Testis (tissue), 3 donors: ENCODE results near the gene NTM. TPM values are rescaled to one million over a fixed set of nuclear protein-coding genes. Genes with fewer than 3 reads are reported as not detected.

Source experiments
- DNase-seq: peaks from one replicate; pipeline ENCODE4 v3.0.0-alpha.2; 2019
- H3K27ac ChIP-seq, 2 donors: fragments of 200-600 bp; sonication (generic); one replicate each; pipeline ENCODE4 v1.5.1; 2019
- H3K27me3 ChIP-seq: fragments of 200-600 bp; sonication (generic); one replicate; pipeline ENCODE4 v1.5.1; 2019
- H3K36me3 ChIP-seq: fragments of 200-600 bp; sonication (generic); one replicate; pipeline ENCODE4 v1.5.1; 2017; ENCODE audit warnings: low read depth; ENCODE audit errors: missing control alignments
- H3K4me1 ChIP-seq: fragments of 200-600 bp; sonication (generic); one replicate; pipeline ENCODE4 v1.5.1; 2019
- H3K4me3 ChIP-seq, 2 donors: fragments of 200-600 bp; sonication (generic); one replicate each; pipeline ENCODE4 v1.5.1; 2017 to 2019
- H3K9me3 ChIP-seq: fragments of 200-600 bp; sonication (generic); one replicate; pipeline ENCODE4 v1.5.1; 2017
- POLR2A ChIP-seq: fragments of 450-650 bp; IDR thresholded peaks from one replicate; pipeline ENCODE4 v1.6.1; 2017; ENCODE audit warnings: antibody characterized with exemption, mild to moderate bottlenecking, moderate library complexity
- WGBS, 2 donors: methylation state at CpG; one replicate each; pipeline ENCODE4 v1.1.5; 2018; 5-methylcytosine and 5-hydroxymethylcytosine counted together
- intact Hi-C: fragments of 100-400 bp; cut with DNase I; formaldehyde crosslinking; loops from one replicate; pipeline ENCODE4 v1.15.1; 2023; ENCODE audit warnings: low total_unique reads
- polyA plus RNA-seq: library from polyadenylated mRNA; stranded (reverse); fragments of 350-450 nt; fragmentation: Illumina TruSeq; extraction: RNeasy Lipid Tissue Mini Kit (QIAGEN cat#74804); gene quantifications from one replicate; pipeline ENCODE4 v1.2.3, GENCODE V29; 2014; ENCODE audit warnings: low read depth, low replicate concordance; ENCODE audit not compliant: insufficient read depth
- total RNA-seq, 2 donors: library from RNA; depleted of rRNA; stranded (reverse); fragments of >200 nt; gene quantifications; one replicate each; pipeline ENCODE4 v1.2.3, GENCODE V29; 2016
- TF ChIP-seq, protein P1 (sequence below), 3 experiments: fragments of 450-650 bp in 2 of 3; fragments of 200-600 bp in 1 of 3; sonication (generic) in 1 of 3; IDR thresholded peaks; one replicate each; pipeline ENCODE4 v1.5.1; 2016 to 2019; ENCODE audit warnings: antibody characterized with exemption in 3 of 3, mild to moderate bottlenecking in 2 of 3, moderate library complexity in 1 of 3

NTM gene
- total and polyA plus RNA-seq, 3 donors from 2014 or later = 1.7 to 4.5 (median 1.8) TPM

DNA sequence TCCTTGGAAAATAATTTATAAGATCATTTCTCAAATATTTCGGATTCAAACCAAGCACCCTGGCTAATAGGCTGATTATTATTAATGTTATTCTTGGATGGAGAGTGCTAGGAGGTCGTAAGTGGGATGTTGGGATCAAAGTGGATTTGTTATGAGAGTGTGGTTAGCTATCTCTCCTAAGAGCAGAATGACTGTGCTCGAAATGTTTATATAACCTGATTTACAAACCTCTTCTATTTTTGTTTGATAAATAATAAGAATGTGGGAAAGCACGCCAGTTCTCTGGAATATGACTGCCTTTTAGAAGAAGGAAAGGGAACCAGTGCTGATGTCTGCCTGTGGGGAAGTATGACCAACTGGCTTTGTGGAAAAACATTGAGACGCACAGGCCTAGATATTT lies 527.5 kb downstream of the NTM start:
- intact Hi-C loops = no loop called here
- no peak overlapping the region for H3K4me3 ChIP-seq
- 34 to 36% methylated on average over 5 of the region's 5 CpGs for WGBS, 2 donors
- no peaks in the 10 kb centered on the region for H3K9me3 ChIP-seq
- TF ChIP-seq, protein P1, sequence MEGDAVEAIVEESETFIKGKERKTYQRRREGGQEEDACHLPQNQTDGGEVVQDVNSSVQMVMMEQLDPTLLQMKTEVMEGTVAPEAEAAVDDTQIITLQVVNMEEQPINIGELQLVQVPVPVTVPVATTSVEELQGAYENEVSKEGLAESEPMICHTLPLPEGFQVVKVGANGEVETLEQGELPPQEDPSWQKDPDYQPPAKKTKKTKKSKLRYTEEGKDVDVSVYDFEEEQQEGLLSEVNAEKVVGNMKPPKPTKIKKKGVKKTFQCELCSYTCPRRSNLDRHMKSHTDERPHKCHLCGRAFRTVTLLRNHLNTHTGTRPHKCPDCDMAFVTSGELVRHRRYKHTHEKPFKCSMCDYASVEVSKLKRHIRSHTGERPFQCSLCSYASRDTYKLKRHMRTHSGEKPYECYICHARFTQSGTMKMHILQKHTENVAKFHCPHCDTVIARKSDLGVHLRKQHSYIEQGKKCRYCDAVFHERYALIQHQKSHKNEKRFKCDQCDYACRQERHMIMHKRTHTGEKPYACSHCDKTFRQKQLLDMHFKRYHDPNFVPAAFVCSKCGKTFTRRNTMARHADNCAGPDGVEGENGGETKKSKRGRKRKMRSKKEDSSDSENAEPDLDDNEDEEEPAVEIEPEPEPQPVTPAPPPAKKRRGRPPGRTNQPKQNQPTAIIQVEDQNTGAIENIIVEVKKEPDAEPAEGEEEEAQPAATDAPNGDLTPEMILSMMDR (IDR thresholded peaks at IDR 0.05) = no peak
- no peak for TF ChIP-seq POLR2A
- DNase-seq = no peak
- H3K27me3 ChIP-seq = no peaks in the 10 kb centered on the region
- no peaks in the 10 kb centered on the region for H3K36me3 ChIP-seq
- no peak overlapping the region for H3K27ac ChIP-seq
- no peaks in the 10 kb centered on the region for H3K4me1 ChIP-seq

DNA sequence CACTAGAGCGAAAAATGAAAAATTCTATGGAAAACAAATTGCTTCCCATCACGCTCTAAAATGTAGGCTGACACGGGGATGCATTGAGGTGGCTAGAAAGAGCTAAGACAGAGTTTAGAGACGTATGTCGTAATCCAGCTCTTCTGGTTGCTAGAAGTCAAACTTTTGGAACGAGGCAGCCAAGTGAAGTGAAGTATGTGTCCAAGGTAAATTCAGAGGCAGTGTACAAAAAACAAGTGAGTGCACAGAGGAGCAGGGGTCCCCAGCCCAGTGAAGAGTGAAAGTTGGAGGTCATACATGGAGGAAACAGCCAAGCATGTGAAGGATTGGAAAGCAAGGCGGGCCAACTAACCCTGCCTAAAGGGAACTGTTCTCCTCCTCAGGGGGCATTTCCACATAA lies 528.5 kb downstream of the NTM start:
- Histone ChIP-seq H3K27me3 (no peaks in the 10 kb centered on the region), H3K4me1 (no peaks in the 10 kb centered on the region), H3K4me3 (no peak overlapping the region), H3K27ac (no peak overlapping the region), H3K36me3 (no peaks in the 10 kb centered on the region), H3K9me3 (no peaks in the 10 kb centered on the region)
- TF ChIP-seq POLR2A = no peak
- TF ChIP-seq, protein P1 (IDR thresholded peaks at IDR 0.05) = no peak
- 91 to 95% methylated on average over 7 of the region's 7 CpGs for WGBS, 2 donors
- DNase-seq = no peak
- intact Hi-C loops = no loop called here

DNA sequence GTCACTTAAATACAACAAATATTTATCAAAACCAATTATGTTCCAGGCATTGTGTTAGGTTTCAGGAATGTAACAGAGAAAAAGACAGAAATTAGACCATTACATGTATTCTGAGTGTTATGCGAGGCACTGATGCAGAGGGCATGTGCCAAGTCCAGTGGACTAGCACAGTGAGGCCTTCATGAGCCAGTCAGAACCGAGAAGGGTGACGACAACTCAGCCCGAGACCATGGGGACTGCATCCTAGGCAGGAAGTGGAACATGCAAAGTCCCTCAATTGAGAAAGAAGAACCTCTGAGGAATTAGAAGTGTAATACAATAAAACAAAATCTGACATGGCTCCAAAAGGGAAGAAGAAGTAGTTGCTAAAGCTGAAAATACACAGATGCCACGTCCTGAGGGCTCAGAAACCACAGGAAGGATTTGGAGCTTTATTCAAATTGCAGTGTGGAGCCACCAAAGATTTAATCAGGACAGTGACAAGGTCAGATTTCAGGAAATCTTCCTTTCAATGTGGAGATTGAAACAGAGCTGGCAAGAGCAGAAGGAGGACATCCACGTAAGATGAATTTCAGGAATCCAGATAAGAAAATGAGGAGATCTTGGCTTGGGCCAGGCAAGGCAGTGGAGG lies 529.6 kb downstream of the NTM start:
- intact Hi-C loops = no loop called here
- DNase-seq = no peak
- H3K9me3 ChIP-seq = no peaks in the 10 kb centered on the region

DNA sequence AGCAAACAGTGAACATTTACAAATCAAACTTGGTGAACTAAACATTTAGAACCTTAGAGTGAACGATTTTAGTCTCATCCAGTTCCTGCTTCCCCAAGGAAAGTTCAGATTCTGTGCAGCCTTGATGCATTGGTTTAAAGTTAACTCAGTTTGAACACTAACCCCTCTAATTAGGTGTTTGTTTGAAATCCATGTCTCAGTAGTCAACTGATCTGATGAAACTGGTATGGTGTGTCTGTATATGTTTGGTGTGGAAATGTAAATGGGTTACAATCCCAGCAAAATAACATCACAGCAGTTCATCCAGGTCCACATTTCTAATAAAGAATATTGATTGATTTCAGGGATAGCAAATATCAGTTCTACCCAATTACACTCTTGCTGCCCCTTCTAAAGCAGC lies 532.0 kb downstream of the NTM start:
- Histone ChIP-seq H3K9me3 (no peaks in the 10 kb centered on the region), H3K4me3 (no peak overlapping the region), H3K27me3 (no peaks in the 10 kb centered on the region), H3K27ac (no peak overlapping the region), H3K4me1 (no peaks in the 10 kb centered on the region), H3K36me3 (no peaks in the 10 kb centered on the region)
- intact Hi-C loops = no loop called here
- WGBS, 2 donors = 64 to 69% methylated on average over 1 of the region's 1 CpG
- no peak for DNase-seq
- no peak for TF ChIP-seq POLR2A
- TF ChIP-seq, protein P1 (IDR thresholded peaks at IDR 0.05) = no peak

More for the DNA sequence above, 529.6 kb downstream of the NTM start:
- no peaks in the 10 kb centered on the region for H3K27me3 ChIP-seq
- TF ChIP-seq, protein P1 (IDR thresholded peaks at IDR 0.05) = no peak
- TF ChIP-seq POLR2A = no peak
- H3K27ac ChIP-seq = no peak overlapping the region
- no peaks in the 10 kb centered on the region for H3K36me3 ChIP-seq
- H3K4me1 ChIP-seq = no peaks in the 10 kb centered on the region
- H3K4me3 ChIP-seq = no peak overlapping the region
- WGBS, 2 donors = 79 to 85% methylated on average over 6 of the region's 6 CpGs

DNA sequence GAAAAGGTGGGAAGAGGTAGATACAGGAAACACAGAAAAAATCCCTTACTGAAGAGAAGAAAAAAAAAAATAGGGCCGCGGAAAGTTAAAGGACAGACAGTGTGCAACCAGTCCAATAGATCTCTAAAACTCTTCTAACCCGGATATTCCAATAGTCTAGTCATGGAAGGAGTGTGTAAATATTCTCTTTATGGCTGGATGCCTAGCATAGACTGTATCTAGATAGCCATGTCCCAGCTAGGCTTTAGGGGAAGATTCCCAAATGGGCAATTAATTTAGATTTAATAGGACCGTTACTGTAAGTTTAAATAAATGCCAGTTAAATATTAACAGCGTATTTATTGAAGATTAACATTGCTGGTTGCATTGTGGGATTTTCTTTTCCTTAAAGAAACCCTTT lies 532.7 kb downstream of the NTM start:
- 60 to 72% methylated on average over 5 of the region's 5 CpGs for WGBS, 2 donors
- no peak for DNase-seq
- H3K27me3 ChIP-seq = no peaks in the 10 kb centered on the region
- H3K27ac ChIP-seq = no peak overlapping the region
- TF ChIP-seq, protein P1 (IDR thresholded peaks at IDR 0.05) = no peak
- no peak for TF ChIP-seq POLR2A
- no peaks in the 10 kb centered on the region for H3K9me3 ChIP-seq
- no peaks in the 10 kb centered on the region for H3K36me3 ChIP-seq
- H3K4me1 ChIP-seq = no peaks in the 10 kb centered on the region
- intact Hi-C loops = no loop called here
- no peak overlapping the region for H3K4me3 ChIP-seq
